ENCODE results near the gene RAD51C. TPM values are rescaled to one million over a fixed set of nuclear protein-coding genes. Genes with fewer than 3 reads are reported as not detected.

The RAD51C gene
- total RNA-seq, 3 donors from 2014 or later (not counting 1 experiment from before 2014, with no cell fraction given), result 13.4 to 18.9 (median 17.1) TPM

DNA sequence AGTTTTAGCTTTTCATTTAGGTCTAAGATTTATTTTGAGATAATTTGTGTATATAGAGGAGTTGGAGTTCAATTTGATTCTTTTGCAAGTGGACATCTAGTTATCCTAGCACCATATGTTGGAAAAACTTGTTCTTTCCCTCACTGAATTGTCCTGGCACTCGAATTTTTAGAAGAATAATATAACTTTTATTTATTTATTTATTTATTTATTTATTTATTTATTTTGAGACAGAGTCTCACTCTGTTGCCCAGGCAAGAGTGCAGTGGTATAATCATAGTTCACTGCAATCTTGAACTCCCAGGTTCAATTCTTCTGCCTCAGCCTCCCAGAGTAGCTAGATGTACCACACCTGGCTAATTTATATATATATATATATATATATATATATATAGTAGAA, 92.7 kb downstream of the RAD51C start:
- WGBS (ENCODE audit: insufficient coverage), result no CpG with 5 or more reads among the region's 1 CpG
- no peaks in the 10 kb centered on the region for H3K9me3 ChIP-seq (ENCODE audit: control insufficient read depth, insufficient read depth, low read length)

More for the DNA sequence above, 92.7 kb downstream of the RAD51C start:
- H3K27ac ChIP-seq (ENCODE audit: low read length), result no peak overlapping the region
- Mint-ChIP-seq H3K27ac (no peak overlapping the region), H3K36me3 (no peaks in the 10 kb centered on the region), H3K27me3 (ENCODE audit: low read depth in 2 of 2) (peaks cover 0 to under 1% of the 10 kb centered on the region in 2 donors), H3K4me1 (no peaks in the 10 kb centered on the region), H3K4me3 (no peak overlapping the region), H3K9me3 (no peaks in the 10 kb centered on the region)
- intact Hi-C loops (cut with micrococcal nuclease), result no loop called here
- TF ChIP-seq, protein P1, sequence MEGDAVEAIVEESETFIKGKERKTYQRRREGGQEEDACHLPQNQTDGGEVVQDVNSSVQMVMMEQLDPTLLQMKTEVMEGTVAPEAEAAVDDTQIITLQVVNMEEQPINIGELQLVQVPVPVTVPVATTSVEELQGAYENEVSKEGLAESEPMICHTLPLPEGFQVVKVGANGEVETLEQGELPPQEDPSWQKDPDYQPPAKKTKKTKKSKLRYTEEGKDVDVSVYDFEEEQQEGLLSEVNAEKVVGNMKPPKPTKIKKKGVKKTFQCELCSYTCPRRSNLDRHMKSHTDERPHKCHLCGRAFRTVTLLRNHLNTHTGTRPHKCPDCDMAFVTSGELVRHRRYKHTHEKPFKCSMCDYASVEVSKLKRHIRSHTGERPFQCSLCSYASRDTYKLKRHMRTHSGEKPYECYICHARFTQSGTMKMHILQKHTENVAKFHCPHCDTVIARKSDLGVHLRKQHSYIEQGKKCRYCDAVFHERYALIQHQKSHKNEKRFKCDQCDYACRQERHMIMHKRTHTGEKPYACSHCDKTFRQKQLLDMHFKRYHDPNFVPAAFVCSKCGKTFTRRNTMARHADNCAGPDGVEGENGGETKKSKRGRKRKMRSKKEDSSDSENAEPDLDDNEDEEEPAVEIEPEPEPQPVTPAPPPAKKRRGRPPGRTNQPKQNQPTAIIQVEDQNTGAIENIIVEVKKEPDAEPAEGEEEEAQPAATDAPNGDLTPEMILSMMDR (IDR thresholded peaks at IDR 0.05), result no peak
- no peak overlapping the region for H3K4me3 ChIP-seq (ENCODE audit: low read length)
- no peak for DNase-seq
- ATAC-seq, result no peak
- no peaks in the 10 kb centered on the region for H3K27me3 ChIP-seq (ENCODE audit: control insufficient read depth, insufficient read depth, low read length)
- no peaks in the 10 kb centered on the region for H3K36me3 ChIP-seq (ENCODE audit: control insufficient read depth, insufficient read depth, low read length)
- H3K4me1 ChIP-seq (ENCODE audit: control insufficient read depth, insufficient read depth, low read length), result no peaks in the 10 kb centered on the region

Other genes starting within 250 kb of the RAD51C start
- under 1 TPM; 0.45 to 1.00 (median 0.94) TPM for gene HSF5, start 204.2 kb upstream of the RAD51C start, total RNA-seq
- gene MTMR4, start 178.0 kb upstream of the RAD51C start, total RNA-seq, result 10 to 100 TPM; 28.4 to 43.4 (median 39.7) TPM
- gene TEX14, start 557 bp upstream of the RAD51C start, total RNA-seq, result 1 to 10 TPM in 1 of 3 donors, under 1 TPM in 2; 0.29 to 1.1 (median 0.89) TPM
- gene PPM1E, start 63.3 kb downstream of the RAD51C start, total RNA-seq, result not detected

Data from natural killer cell (primary cell).